Muscle layer of duodenum (tissue), 2 donors: ENCODE data around the gene YIF1A.

Experiments used
- H3K27ac ChIP-seq: one replicate; pipeline ENCODE4 v1.7.0; 2013; ENCODE audit warnings: mild to moderate bottlenecking, low read length
- H3K27me3 ChIP-seq: one replicate; pipeline ENCODE4 v1.7.0; 2013; ENCODE audit warnings: low read depth, mild to moderate bottlenecking, control low read depth, low read length
- H3K36me3 ChIP-seq, 2 donors: one replicate each; pipeline ENCODE4 v1.7.0; 2013; ENCODE audit warnings: low read length in 2 of 2, control low read depth in 1 of 2, mild to moderate bottlenecking in 1 of 2; ENCODE audit not compliant: insufficient read depth in 2 of 2, control insufficient read depth in 1 of 2
- H3K4me1 ChIP-seq, 2 donors: one replicate each; pipeline ENCODE4 v1.7.0; 2013; ENCODE audit warnings: low read length in 2 of 2, mild to moderate bottlenecking in 2 of 2, control low read depth in 1 of 2, moderate library complexity in 1 of 2; ENCODE audit not compliant: insufficient read depth in 2 of 2, control insufficient read depth in 1 of 2
- H3K4me3 ChIP-seq, 2 donors: one replicate each; pipeline ENCODE4 v1.7.0; 2013; ENCODE audit warnings: low read length in 2 of 2, low read depth in 1 of 2, mild to moderate bottlenecking in 1 of 2
- H3K9me3 ChIP-seq, 2 donors: one replicate each; pipeline ENCODE4 v1.7.0; 2013; ENCODE audit warnings: low read length in 2 of 2, control low read depth in 1 of 2, mild to moderate bottlenecking in 1 of 2; ENCODE audit not compliant: control insufficient read depth in 1 of 2
- donor health status: healthy.

Gene YIF1A

GRCh38 chr11:66272596-66272995, 16.3 kb downstream of the YIF1A start:
- no peak overlapping the region for H3K27ac ChIP-seq
- no peaks in the 10 kb centered on the region for H3K27me3 ChIP-seq
- H3K4me3 ChIP-seq, result no peak overlapping the region
- H3K9me3 ChIP-seq, result no peaks in the 10 kb centered on the region
- H3K36me3 ChIP-seq, result peaks cover 37 to 48% of the 10 kb centered on the region in 2 donors
- peaks cover 0 to 18% of the 10 kb centered on the region in 2 donors for H3K4me1 ChIP-seq

DNA sequence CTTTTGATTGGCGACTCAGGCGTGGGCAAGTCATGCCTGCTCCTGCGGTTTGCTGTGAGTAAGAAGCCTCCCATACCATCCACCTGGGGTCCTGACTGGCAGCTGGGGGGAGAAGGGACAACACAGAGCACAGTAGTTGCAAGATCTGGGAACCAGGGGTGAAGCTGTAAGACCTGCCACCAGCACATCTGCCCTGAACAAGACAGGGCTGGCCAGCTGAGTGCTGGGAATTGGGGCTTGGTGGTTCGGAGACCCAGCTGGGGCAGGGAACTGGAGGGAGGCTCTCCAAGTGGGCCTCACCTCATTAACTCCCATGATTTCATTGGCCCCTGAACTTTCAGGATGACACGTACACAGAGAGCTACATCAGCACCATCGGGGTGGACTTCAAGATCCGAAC, 17.1 kb downstream of the YIF1A start:
- Histone ChIP-seq H3K9me3 (no peaks in the 10 kb centered on the region), H3K27me3 (no peaks in the 10 kb centered on the region), H3K4me1 (peaks cover 0 to 21% of the 10 kb centered on the region in 2 donors), H3K36me3 (peaks cover 37 to 48% of the 10 kb centered on the region in 2 donors), H3K27ac (no peak overlapping the region), H3K4me3 (no peak overlapping the region)

DNA sequence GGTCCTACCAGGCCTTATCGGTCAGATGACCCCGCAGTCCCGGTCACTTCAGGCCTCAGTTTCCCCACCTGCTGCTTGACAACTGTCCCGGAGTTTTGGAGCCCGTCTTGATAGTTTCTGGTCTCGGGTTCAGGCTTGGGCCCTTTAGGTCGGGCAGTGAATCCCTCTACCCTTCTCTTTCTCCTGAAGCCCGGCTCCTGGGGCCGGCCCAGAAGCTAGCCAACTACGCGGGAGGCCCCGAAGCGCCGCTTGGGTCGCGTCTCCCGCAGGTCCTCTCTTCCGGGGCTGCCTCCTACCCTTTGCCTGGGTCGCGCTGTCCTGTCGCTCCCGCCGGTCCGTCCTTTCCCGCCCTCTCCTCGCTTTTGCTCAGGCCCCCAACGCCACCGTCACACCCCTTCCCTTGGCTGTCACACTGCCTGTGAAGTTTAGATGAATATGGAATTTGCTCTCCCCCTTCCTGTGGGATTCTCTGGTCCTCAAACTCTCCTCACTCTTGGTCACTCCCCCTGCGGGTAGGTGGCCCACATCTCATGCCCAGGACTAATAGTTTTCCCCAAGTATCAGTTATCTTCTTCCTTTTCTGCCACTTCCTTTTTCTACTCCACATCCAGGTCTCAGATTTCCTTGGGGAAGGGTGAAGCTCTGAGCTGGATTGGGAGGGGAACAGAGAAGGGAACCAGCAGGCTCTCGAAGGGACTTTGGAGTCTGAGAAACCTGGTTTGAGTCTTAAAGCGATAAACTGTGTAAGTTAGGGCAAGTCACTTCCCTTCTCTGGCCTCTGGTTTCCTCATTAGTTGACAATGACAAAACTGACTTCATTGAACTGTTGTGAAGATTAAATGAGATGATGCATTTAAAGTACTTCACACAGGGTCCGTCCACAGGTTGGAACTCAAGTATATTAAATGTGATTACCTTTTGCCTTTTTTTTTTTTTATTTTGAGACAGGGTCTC, 19.7 kb downstream of the YIF1A start:
- H3K36me3 ChIP-seq, result peaks cover 27 to 40% of the 10 kb centered on the region in 2 donors
- H3K27me3 ChIP-seq, result no peaks in the 10 kb centered on the region

DNA sequence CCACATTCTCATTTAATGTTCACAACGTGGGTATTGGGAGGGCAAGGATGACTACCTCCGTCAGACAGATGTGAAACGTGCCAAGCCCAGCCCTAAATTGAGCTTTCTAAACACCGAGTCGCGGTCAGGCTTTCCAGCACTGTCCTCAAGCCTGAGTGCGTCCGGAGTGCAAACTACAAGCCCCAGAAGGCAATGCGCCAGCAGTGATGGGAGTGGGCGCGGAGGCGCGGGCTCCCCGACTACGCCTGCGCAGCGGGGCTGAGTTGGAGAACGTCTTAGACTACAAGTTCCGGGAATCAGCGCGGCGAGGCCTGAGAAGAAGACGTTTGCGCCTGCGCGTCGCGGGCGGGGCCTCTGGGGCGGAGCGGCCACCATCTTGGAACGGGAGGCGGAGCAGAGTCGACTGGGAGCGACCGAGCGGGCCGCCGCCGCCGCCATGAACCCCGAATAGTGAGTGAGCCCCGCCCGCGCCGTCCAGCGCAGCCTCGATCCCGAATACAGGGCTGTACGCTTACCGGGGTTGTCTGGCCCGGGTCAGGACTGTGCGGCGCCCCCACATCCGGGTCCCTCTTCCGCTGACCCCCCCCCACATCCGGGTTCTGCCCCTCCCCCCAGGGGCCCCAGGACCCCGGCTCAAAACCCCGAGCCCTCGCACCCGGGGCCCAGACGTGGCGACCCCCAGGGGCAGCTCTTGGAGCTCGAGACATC, 20.5 kb downstream of the YIF1A start, which contains the start of gene RAB1B:
Gene RAB1B (plus strand): TSS at position 396 of the 708 bp plus-strand sequence. CDS start 41 bp downstream, at position 437.
- Histone ChIP-seq H3K36me3 (peaks cover 18 to 40% of the 10 kb centered on the region in 2 donors), H3K27ac (peak within 1 kb of the TSS; percentile 98), H3K4me1 (peaks cover 0 to 28% of the 10 kb centered on the region in 2 donors), H3K9me3 (no peaks in the 10 kb centered on the region), H3K4me3 (peak within 1 kb of the TSS; percentile 87 to 89), H3K27me3 (no peaks in the 10 kb centered on the region)

More for the DNA sequence above, 19.7 kb downstream of the YIF1A start:
- H3K27ac ChIP-seq, result peak overlapping the region; percentile 98
- no peaks in the 10 kb centered on the region for H3K9me3 ChIP-seq
- peaks cover 0 to 28% of the 10 kb centered on the region in 2 donors for H3K4me1 ChIP-seq
- H3K4me3 ChIP-seq, result peak overlapping the region; percentile 87 to 89

- H3K4me3 ChIP-seq, result peak overlapping the region; percentile 87 to 89
- peak overlapping the region; percentile 98 for H3K27ac ChIP-seq
- peaks cover 14 to 40% of the 10 kb centered on the region in 2 donors for H3K36me3 ChIP-seq
- no peaks in the 10 kb centered on the region for H3K27me3 ChIP-seq
- H3K9me3 ChIP-seq, result no peaks in the 10 kb centered on the region
- peaks cover 0 to 28% of the 10 kb centered on the region in 2 donors for H3K4me1 ChIP-seq
These were observed 21.3 kb downstream of the YIF1A start for GRCh38 chr11:66267379-66268243.

- Histone ChIP-seq H3K9me3 (no peaks in the 10 kb centered on the region), H3K36me3 (peaks cover 13 to 40% of the 10 kb centered on the region in 2 donors), H3K4me1 (peaks cover 0 to 28% of the 10 kb centered on the region in 2 donors), H3K4me3 (peak overlapping the region; percentile 44 to 89), H3K27me3 (no peaks in the 10 kb centered on the region), H3K27ac (no peak overlapping the region)
These were observed 21.9 kb downstream of the YIF1A start for GRCh38 chr11:66267039-66267378.

- Histone ChIP-seq H3K4me3 (peak overlapping the region in 1 of 2 donors; percentile 89), H3K4me1 (peaks cover 0 to 28% of the 10 kb centered on the region in 2 donors), H3K36me3 (peaks cover 9 to 41% of the 10 kb centered on the region in 2 donors), H3K27ac (no peak overlapping the region), H3K27me3 (no peaks in the 10 kb centered on the region), H3K9me3 (no peaks in the 10 kb centered on the region)
These were observed 22.4 kb downstream of the YIF1A start for GRCh38 chr11:66266378-66267038.

DNA sequence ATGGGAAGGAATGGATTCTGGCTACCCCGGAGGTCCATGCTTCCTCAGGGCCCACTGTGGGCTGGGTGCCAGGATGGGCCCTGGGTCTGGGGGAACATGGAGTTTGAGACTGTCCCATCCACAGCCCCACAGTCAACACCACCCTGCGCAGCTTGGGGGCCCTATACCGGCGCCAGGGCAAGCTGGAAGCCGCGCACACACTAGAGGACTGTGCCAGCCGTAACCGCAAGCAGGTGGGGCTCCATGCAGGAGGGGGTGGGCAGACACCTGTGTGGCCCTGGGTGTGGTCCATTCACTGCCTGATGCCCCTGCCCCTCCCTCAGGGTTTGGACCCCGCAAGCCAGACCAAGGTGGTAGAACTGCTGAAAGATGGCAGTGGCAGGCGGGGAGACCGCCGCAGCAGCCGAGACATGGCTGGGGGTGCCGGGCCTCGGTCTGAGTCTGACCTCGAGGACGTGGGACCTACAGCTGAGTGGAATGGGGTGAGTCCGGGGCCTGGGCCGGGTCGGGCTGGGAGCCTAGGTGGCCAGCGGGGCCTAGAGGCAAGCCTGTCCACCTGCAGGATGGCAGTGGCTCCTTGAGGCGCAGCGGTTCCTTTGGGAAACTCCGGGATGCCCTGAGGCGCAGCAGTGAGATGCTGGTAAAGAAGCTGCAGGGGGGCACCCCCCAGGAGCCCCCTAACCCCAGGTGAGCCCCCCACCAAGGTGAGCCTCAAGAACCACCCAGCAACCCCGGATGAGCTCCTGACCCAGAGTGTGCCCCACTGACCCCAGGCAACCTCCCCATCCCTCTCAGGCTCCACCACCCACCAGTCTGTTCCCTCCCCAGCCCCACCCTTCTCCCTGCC, 23.2 kb downstream of the YIF1A start:
- Histone ChIP-seq H3K36me3 (peaks cover 9 to 48% of the 10 kb centered on the region in 2 donors), H3K27me3 (no peaks in the 10 kb centered on the region), H3K9me3 (no peaks in the 10 kb centered on the region), H3K4me3 (no peak overlapping the region), H3K4me1 (peaks cover 0 to 28% of the 10 kb centered on the region in 2 donors), H3K27ac (no peak overlapping the region)

- Histone ChIP-seq H3K4me3 (no peak overlapping the region), H3K27me3 (no peaks in the 10 kb centered on the region), H3K36me3 (peaks cover 9 to 48% of the 10 kb centered on the region in 2 donors), H3K4me1 (peaks cover 0 to 20% of the 10 kb centered on the region in 2 donors), H3K9me3 (no peaks in the 10 kb centered on the region), H3K27ac (no peak overlapping the region)
These were observed 24.0 kb downstream of the YIF1A start for GRCh38 chr11:66264914-66265313.

DNA sequence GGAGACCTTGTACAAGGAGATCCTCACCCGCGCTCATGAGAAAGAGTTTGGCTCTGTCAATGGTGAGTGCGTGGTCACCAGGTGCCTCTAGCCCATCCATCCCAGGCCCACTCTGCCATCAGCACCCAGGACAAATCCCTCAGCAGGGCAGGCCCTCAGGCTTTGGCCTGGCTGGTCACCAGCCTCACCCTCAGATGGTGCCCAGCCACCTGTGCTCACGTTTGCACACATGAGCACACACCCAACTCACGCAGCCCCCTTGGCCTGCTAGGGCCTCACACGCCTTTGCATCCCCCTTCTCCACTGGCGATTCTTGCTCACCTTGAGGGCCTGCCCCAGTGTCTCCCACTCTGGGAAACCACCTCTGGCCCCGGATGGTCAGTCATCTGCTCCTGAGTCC, 24.6 kb downstream of the YIF1A start:
- H3K36me3 ChIP-seq, result peaks cover 9 to 48% of the 10 kb centered on the region in 2 donors
- peaks cover 0 to 15% of the 10 kb centered on the region in 2 donors for H3K4me1 ChIP-seq
- no peak overlapping the region for H3K27ac ChIP-seq
- no peaks in the 10 kb centered on the region for H3K27me3 ChIP-seq
- H3K9me3 ChIP-seq, result no peaks in the 10 kb centered on the region
- no peak overlapping the region for H3K4me3 ChIP-seq
